A673 (cell line): ENCODE results near the gene FBXL15.

ENCODE experiments used
- CTCF ChIP-seq: fragments of 300-800, 200-600 bp; sonication (generic); conservative IDR thresholded peaks from 2 replicates; pipeline ENCODE4 v1.5.1; 2017; ENCODE audit warnings: low read depth, mild to moderate bottlenecking, antibody characterized with exemption, low read length, moderate library complexity, mixed read lengths
- EZH2 ChIP-seq: fragments of 200-600 bp; sonication (generic); IDR thresholded peaks from 2 replicates; pipeline ENCODE4 v1.6.1; 2017; ENCODE audit warnings: borderline replicate concordance, low read depth, mild to moderate bottlenecking, mixed read lengths, antibody characterized with exemption, low read length; ENCODE audit not compliant: poor library complexity, severe bottlenecking

GRCh38 chr10:102394079-102394800 is 26.4 kb upstream of the FBXL15 start:
- TF ChIP-seq CTCF (0 out of 2 replicates have a peak, but pooled peaks have one; percentile 6), EZH2 (no peak)
